ENCODE data around the gene SLFN12L. TPM values are rescaled to one million over a fixed set of nuclear protein-coding genes. Genes with fewer than 3 reads are reported as not detected.

The SLFN12L gene
- total RNA-seq, 6 experiments from 2014 or later, result 0.32 to 2.6 (median 0.69) TPM; not detected in 1

DNA sequence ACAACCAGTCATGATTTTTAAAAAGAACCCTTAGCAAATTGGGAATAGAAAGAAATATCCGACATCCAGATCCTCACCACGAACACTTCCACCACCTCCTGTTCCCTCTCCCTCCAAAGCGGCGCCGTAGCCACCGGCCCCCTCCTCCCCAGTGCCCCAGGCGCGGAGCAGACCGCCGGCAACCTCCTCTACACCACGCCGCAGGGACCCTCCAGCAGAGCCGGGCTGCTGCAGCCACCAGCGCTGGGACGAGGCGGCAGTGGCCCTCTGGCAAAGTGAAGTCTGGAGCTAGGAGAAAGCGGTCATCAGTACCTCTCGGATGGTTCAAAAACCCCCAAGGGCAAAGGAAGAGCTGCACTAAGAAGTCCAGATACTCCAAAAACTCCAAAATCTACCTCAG lies 47.5 kb downstream of the SLFN12L start:
- ATAC-seq, result no peak
- DNase-seq, result no peak
- Histone ChIP-seq H3K27me3 (peaks cover 9 to 45% of the 10 kb centered on the region in 2 donors), H3K27ac (no peak overlapping the region), H3K9me3 (no peaks in the 10 kb centered on the region), H3K4me1 (peaks cover 0 to 9% (median 0%) of the 10 kb centered on the region in 4 donors), H3K36me3 (no peaks in the 10 kb centered on the region), H3K4me3 (no peak overlapping the region)
- TF ChIP-seq POLR2A (IDR thresholded peaks at IDR 0.05), result no peak
- TF ChIP-seq, protein P1, sequence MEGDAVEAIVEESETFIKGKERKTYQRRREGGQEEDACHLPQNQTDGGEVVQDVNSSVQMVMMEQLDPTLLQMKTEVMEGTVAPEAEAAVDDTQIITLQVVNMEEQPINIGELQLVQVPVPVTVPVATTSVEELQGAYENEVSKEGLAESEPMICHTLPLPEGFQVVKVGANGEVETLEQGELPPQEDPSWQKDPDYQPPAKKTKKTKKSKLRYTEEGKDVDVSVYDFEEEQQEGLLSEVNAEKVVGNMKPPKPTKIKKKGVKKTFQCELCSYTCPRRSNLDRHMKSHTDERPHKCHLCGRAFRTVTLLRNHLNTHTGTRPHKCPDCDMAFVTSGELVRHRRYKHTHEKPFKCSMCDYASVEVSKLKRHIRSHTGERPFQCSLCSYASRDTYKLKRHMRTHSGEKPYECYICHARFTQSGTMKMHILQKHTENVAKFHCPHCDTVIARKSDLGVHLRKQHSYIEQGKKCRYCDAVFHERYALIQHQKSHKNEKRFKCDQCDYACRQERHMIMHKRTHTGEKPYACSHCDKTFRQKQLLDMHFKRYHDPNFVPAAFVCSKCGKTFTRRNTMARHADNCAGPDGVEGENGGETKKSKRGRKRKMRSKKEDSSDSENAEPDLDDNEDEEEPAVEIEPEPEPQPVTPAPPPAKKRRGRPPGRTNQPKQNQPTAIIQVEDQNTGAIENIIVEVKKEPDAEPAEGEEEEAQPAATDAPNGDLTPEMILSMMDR (IDR thresholded peaks at IDR 0.05), result no peak
- WGBS (ENCODE audit: insufficient coverage, low coverage, low lambda C conversion rate, missing lambda C conversion rate), result 4% methylated on average over 7 of the region's 18 CpGs
- intact Hi-C loops (cut with DNase I), result no loop called here

DNA sequence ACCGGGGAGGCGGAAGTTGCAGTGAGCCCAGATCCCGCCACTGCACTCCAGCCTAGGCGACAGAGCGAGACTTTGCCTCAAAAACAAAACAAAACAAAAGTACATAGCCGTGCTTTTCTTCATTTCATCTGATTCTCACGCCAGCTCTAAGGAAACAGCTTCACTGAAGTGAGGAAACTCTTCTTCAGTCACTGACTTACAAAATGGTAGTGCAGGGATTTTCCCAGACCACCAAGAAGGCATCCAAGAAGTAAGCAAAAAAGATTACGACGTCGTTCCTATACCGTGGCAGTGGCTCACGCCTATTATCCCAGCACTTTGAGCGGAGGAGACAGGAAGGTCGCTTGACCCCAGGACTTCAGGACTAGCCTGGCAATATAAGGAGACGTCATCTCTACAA lies 48.5 kb downstream of the SLFN12L start:
- 33% methylated on average over 11 of the region's 15 CpGs for WGBS (ENCODE audit: insufficient coverage, low coverage, low lambda C conversion rate, missing lambda C conversion rate)
- Histone ChIP-seq H3K27me3 (peaks cover 9 to 38% of the 10 kb centered on the region in 2 donors), H3K36me3 (no peaks in the 10 kb centered on the region), H3K9me3 (no peaks in the 10 kb centered on the region), H3K27ac (no peak overlapping the region), H3K4me1 (peaks cover 0 to 9% (median 0%) of the 10 kb centered on the region in 4 donors), H3K4me3 (no peak overlapping the region)
- TF ChIP-seq POLR2A (IDR thresholded peaks at IDR 0.05), result no peak
- TF ChIP-seq, protein P1 (IDR thresholded peaks at IDR 0.05), result no peak
- no peak for ATAC-seq
- intact Hi-C loops (cut with DNase I), result no loop called here
- no peak for DNase-seq

DNA sequence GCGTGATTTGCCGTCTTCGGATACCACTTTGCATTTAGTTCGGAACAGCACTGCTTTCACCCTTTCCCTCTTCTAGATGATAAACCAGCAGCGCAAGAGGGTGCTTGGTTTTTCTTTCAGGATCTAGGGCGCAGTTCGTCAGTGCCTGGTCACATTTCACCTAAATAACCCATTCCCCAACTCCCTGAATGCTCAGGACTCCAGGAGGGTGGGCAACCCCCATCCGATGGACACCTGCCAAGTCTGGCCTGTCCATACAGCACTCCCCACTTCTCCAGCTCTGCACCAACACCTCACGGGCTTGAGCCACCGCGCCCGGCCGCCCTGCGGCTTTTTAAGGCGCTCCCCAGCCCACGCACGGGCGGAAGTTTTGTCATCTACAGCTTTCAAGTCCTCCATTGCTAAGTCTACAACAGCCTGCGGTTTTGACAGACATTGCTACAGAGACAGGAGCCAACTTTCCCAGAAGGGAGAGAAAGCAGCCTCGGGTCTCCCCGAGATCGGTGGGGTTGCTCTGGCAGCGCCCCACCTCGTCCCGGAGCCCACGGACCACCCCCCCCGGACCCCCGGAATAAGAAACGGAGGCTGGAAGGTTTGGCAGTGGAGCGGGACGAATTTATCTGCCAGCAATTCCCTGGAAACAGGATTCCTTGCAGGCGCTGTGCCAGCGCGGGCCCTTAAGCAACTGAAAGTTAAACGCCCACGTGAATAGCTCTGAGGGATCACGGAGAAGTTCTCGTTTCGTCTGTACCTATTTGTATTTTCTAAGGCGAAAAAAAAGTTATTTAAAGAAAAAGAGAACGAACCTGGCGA lies 50.4 kb downstream of the SLFN12L start:
- Histone ChIP-seq H3K27ac (no peak overlapping the region), H3K27me3 (peaks cover 9 to 42% of the 10 kb centered on the region in 2 donors), H3K9me3 (no peaks in the 10 kb centered on the region), H3K4me1 (peaks cover 0 to 9% (median 0%) of the 10 kb centered on the region in 4 donors), H3K36me3 (no peaks in the 10 kb centered on the region), H3K4me3 (peak overlapping the region; percentile 23 to 41 (median 38))
- intact Hi-C loops (cut with DNase I), result no loop called here
- TF ChIP-seq, protein P1 (IDR thresholded peaks at IDR 0.05), result no peak
- no peak for TF ChIP-seq POLR2A (IDR thresholded peaks at IDR 0.05)
- 10% methylated on average over 22 of the region's 42 CpGs for WGBS (ENCODE audit: insufficient coverage, low coverage, low lambda C conversion rate, missing lambda C conversion rate)
- peak in 2 of 3 donors; percentile 41 to 61 for DNase-seq
- ATAC-seq, result peak; percentile 51 to 63 (median 61)

DNA sequence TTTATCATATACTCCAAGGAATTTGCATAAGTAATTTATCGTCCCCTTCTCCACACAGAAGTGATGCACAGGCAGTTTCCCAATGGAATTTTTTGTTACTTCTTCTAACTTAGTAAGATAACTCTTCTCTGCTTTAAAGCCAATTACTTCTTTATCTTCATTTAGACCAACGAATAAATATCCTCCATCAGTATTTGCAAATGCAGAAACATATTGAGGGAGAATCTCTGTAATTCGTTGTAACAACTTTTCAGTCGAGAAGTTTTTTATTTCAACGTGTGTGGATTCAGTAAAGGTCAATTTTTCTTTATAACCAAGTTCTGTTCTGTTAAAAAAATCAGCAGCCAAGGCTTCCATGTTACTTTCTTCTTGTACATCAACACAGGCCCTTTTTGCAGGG lies 58.2 kb downstream of the SLFN12L start:
- ATAC-seq (no peak), DNase-seq (no peak)
- H3K27me3 ChIP-seq, result peaks cover 0 to 9% of the 10 kb centered on the region in 2 donors
- no peaks in the 10 kb centered on the region for H3K36me3 ChIP-seq
- no peak overlapping the region for H3K27ac ChIP-seq
- WGBS (ENCODE audit: insufficient coverage, low coverage, low lambda C conversion rate, missing lambda C conversion rate), result 27% methylated on average over 5 of the region's 5 CpGs
- H3K4me3 ChIP-seq, result no peak overlapping the region
- TF ChIP-seq POLR2A (IDR thresholded peaks at IDR 0.05), result no peak
- TF ChIP-seq, protein P1 (IDR thresholded peaks at IDR 0.05), result no peak
- no peaks in the 10 kb centered on the region for H3K9me3 ChIP-seq
- intact Hi-C loops (cut with DNase I), result no loop called here
- H3K4me1 ChIP-seq, result no peaks in the 10 kb centered on the region
